ENCODE data around the gene SEMG2. TPM values are rescaled to one million over a fixed set of nuclear protein-coding genes. Genes with fewer than 3 reads are reported as not detected.

The SEMG2 gene
- polyA plus RNA-seq, 1 donor (not counting 4 experiments of a cell fraction or from before 2014, with no cell fraction given), result not detected

DNA sequence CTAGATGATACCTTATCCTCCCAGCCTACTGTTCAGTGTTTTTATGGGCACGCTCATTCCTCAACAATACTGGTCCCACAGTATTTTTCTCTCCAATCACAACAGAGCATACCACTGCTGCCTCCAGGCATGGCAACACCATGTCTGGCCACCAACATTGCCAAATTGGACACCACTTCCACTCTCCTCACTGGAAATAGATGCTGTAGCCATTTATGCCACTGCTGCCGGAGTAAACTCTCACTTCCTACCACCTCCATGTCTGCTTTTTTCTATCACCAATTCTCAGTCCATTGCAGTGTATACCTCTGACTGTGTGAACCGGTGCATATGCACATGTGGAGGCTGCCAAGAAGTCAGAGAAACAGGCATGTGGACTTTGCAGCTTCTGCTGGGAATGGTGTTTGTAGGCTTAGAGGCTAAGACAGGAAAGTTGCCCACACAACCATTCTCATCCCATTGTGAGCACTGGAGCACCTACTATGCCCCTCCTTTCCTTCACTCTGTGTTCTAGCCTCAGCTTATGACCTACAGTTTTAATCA, 32.0 kb upstream of the SEMG2 start:
- no peak overlapping the region for H2AFZ ChIP-seq (ENCODE audit: control insufficient read depth, low read length)
- DNase-seq (ENCODE audit: low read depth, low spot score) (no peak), FAIRE-seq (no peak)
- H3K9me3 ChIP-seq (ENCODE audit: control insufficient read depth, low read depth, low read length), result no peaks in the 10 kb centered on the region
- no peaks in the 10 kb centered on the region for H3K9me1 ChIP-seq (ENCODE audit: control insufficient read depth, extremely low read depth, insufficient read depth, low read length)
- dilution Hi-C loops (cut with MboI; ENCODE audit: extremely low pct_ligation_motif_present, low sequenced_read_pairs), result no loop called here
- TF ChIP-seq EZH2 (IDR thresholded peaks at IDR 0.05; ENCODE audit: low read length), result no peak
- TF ChIP-seq, protein P1, sequence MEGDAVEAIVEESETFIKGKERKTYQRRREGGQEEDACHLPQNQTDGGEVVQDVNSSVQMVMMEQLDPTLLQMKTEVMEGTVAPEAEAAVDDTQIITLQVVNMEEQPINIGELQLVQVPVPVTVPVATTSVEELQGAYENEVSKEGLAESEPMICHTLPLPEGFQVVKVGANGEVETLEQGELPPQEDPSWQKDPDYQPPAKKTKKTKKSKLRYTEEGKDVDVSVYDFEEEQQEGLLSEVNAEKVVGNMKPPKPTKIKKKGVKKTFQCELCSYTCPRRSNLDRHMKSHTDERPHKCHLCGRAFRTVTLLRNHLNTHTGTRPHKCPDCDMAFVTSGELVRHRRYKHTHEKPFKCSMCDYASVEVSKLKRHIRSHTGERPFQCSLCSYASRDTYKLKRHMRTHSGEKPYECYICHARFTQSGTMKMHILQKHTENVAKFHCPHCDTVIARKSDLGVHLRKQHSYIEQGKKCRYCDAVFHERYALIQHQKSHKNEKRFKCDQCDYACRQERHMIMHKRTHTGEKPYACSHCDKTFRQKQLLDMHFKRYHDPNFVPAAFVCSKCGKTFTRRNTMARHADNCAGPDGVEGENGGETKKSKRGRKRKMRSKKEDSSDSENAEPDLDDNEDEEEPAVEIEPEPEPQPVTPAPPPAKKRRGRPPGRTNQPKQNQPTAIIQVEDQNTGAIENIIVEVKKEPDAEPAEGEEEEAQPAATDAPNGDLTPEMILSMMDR (optimal IDR thresholded peaks at IDR 0.05 in 1 of 3, IDR thresholded peaks at IDR 0.05 in 1 of 3, conservative IDR thresholded peaks at IDR 0.05 in 1 of 3; ENCODE audit: extremely low read depth in 1 of 3, insufficient read depth in 2 of 3, low read length in 3 of 3), result no peak
- no peaks in the 10 kb centered on the region for H4K20me1 ChIP-seq (ENCODE audit: control insufficient read depth, extremely low read depth, insufficient read depth, low read length)
- no peak overlapping the region for H3K9ac ChIP-seq (ENCODE audit: control insufficient read depth, extremely low read depth, insufficient read depth, low read length)
- H3K27me3 ChIP-seq (ENCODE audit: control insufficient read depth, extremely low read depth, insufficient read depth, low read length), result no peaks in the 10 kb centered on the region
- no peak overlapping the region for H3K4me2 ChIP-seq (ENCODE audit: control insufficient read depth, extremely low read depth, insufficient read depth, low read depth, low read length)
- H3K4me1 ChIP-seq (ENCODE audit: control insufficient read depth, extremely low read depth, insufficient read depth, low read length), result no peaks in the 10 kb centered on the region
- H3K27ac ChIP-seq (ENCODE audit: control insufficient read depth, insufficient read depth, low read length), result no peak overlapping the region
- H3K4me3 ChIP-seq (ENCODE audit: control insufficient read depth in 2 of 3, extremely low read depth in 1 of 3, insufficient read depth in 2 of 3, low read depth in 1 of 3, low read length in 3 of 3), result no peak overlapping the region
- no peaks in the 10 kb centered on the region for H3K79me2 ChIP-seq (ENCODE audit: control insufficient read depth, insufficient read depth, low read length)
- no peaks in the 10 kb centered on the region for H3K36me3 ChIP-seq (ENCODE audit: control insufficient read depth in 2 of 2, extremely low read depth in 1 of 2, insufficient read depth in 2 of 2, low read length in 2 of 2)

DNA sequence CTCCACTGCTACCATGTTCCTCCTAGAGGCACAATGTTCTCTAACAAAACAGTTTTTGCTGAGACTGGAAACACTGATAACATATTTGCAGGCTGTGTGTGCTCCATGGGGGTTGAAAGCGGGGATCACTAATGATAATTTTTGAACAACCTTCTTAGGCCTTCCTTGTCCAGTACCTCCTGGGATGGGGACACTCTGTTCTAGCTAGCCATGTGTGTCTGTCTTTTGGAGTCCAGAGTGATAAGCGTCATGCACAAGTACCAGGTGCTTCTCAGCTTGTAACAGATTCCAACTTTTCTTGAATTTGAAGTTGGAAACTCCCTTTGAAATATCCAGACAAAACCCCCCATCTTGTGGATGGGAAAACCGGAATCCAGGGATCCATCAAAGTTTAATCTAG, 31.3 kb upstream of the SEMG2 start:
- H3K4me1 ChIP-seq (ENCODE audit: control insufficient read depth, extremely low read depth, insufficient read depth, low read length), result no peaks in the 10 kb centered on the region
- dilution Hi-C loops (cut with MboI; ENCODE audit: extremely low pct_ligation_motif_present, low sequenced_read_pairs), result no loop called here
- H3K36me3 ChIP-seq (ENCODE audit: control insufficient read depth in 2 of 2, extremely low read depth in 1 of 2, insufficient read depth in 2 of 2, low read length in 2 of 2), result no peaks in the 10 kb centered on the region
- no peak overlapping the region for H3K27ac ChIP-seq (ENCODE audit: control insufficient read depth, insufficient read depth, low read length)
- H4K20me1 ChIP-seq (ENCODE audit: control insufficient read depth, extremely low read depth, insufficient read depth, low read length), result no peaks in the 10 kb centered on the region
- DNase-seq (ENCODE audit: low read depth, low spot score) (no peak), FAIRE-seq (no peak)
- H3K4me2 ChIP-seq (ENCODE audit: control insufficient read depth, extremely low read depth, insufficient read depth, low read depth, low read length), result no peak overlapping the region
- no peak overlapping the region for H3K9ac ChIP-seq (ENCODE audit: control insufficient read depth, extremely low read depth, insufficient read depth, low read length)
- no peak overlapping the region for H2AFZ ChIP-seq (ENCODE audit: control insufficient read depth, low read length)
- H3K4me3 ChIP-seq (ENCODE audit: control insufficient read depth in 2 of 3, extremely low read depth in 1 of 3, insufficient read depth in 2 of 3, low read depth in 1 of 3, low read length in 3 of 3), result no peak overlapping the region
- H3K9me1 ChIP-seq (ENCODE audit: control insufficient read depth, extremely low read depth, insufficient read depth, low read length), result no peaks in the 10 kb centered on the region
- no peak for TF ChIP-seq EZH2 (IDR thresholded peaks at IDR 0.05; ENCODE audit: low read length)
- TF ChIP-seq, protein P1 (optimal IDR thresholded peaks at IDR 0.05 in 1 of 3, IDR thresholded peaks at IDR 0.05 in 1 of 3, conservative IDR thresholded peaks at IDR 0.05 in 1 of 3; ENCODE audit: extremely low read depth in 1 of 3, insufficient read depth in 2 of 3, low read length in 3 of 3), result no peak
- H3K27me3 ChIP-seq (ENCODE audit: control insufficient read depth, extremely low read depth, insufficient read depth, low read length), result no peaks in the 10 kb centered on the region
- H3K9me3 ChIP-seq (ENCODE audit: control insufficient read depth, low read depth, low read length), result no peaks in the 10 kb centered on the region
- H3K79me2 ChIP-seq (ENCODE audit: control insufficient read depth, insufficient read depth, low read length), result no peaks in the 10 kb centered on the region

All from keratinocyte (primary cell).